CD4-positive, alpha-beta T cell treated with Interleukin-1 beta for 1 hour (primary cell): ENCODE measurements around the gene CXXC4.

Experiments used
- DNase-seq, 2 donors: peaks; one replicate each; pipeline ENCODE4 v3.0.0-alpha.2; 2020 to 2022

Gene CXXC4

GRCh38 chr4:104494822-104495559 lies at the start of gene CXXC4:
TSS of gene CXXC4 (minus strand) at chr4:104494894. CDS start at chr4:104491802, 3,092 bp downstream.
- DNase-seq = peak; percentile 41 to 46

DNA sequence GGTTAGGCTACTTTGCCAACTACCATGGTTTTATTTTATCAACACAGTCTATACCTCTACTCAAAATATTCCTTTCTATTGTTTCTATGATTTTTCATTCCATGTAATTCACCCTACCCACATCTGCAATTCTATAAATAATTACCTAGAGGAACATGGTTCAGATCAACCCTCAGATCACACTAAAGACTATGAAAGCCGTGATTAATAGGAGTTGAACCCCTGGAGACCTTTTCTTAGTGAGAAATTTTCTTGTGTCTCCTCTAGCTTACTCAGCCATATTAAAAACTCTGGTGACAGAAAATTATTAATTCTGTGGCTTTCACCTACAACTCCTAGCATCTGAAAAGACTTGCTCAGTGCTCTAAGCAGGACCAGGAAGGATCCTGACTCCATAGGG lies 38.5 kb upstream of the CXXC4 start:
- DNase-seq = no peak

DNA sequence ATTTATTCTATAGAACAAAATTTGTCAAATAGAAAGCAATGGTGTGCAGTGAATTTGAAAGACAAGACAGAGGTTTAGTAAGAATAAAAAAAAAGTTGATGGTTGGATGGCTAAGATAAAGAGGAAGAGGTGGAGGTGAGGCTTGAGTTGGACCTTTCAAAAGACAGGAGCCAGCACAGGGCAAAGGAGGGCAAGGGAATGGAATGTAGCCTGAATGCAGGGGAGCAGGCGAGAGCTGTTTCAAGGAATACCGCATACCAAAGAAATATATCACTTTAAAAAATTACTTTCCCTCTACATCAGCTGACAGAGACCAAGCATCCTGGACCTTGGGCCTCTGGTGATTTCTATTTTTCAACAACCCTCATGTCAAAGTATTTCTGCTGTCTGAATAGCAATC lies 38.0 kb upstream of the CXXC4 start:
- DNase-seq = no peak

DNA sequence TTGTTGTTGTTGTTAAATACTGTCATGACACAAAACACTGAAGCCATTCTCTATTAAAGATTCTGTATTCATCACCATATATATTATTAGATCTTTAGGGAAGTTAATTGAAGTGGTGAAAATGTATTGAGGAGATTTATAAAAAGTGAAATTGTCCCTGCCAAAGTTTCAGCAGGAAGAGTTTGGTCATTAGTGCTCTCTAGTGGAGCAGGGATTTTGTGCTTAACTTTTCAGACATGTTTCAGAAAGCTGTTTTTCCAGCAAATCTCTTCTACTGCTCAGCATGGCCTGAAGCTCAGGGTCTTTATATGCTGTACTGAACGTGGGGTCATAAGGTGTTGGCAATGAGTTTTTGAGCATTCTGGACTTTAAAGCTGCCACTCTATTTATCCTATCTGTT lies 36.7 kb upstream of the CXXC4 start:
- DNase-seq = no peak

GRCh38 chr4:104530426-104530825 lies 35.7 kb upstream of the CXXC4 start:
- no peak for DNase-seq

DNA sequence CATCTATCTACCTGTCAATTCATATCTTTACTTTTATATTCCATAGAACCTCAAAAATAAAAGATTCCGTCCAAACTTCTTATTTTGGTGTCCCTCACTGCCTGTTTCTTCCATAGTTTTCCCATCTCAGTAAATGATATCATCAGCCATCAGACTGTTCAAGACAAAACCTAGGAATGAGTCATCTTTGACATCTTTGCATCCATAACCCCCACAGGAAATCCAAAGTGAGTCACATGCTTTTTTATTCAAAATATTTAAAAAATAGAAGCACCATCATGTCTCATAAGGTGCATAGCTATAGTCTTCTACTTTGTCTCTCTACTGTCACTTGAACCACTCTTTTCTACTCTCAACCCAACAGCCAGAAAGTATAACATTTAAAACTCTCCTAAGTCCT lies 29.9 kb upstream of the CXXC4 start:
- no peak for DNase-seq

- DNase-seq = no peak
Measured at GRCh38 chr4:104524026-104524425, 29.3 kb upstream of the CXXC4 start.

GRCh38 chr4:104519588-104519987 lies 24.9 kb upstream of the CXXC4 start:
- DNase-seq = no peak

GRCh38 chr4:104516884-104517283 lies 22.2 kb upstream of the CXXC4 start:
- no peak for DNase-seq

GRCh38 chr4:104508224-104508623 lies 13.5 kb upstream of the CXXC4 start:
- DNase-seq = no peak

- no peak for DNase-seq
Measured at GRCh38 chr4:104507112-104507511, 12.4 kb upstream of the CXXC4 start.

- no peak for DNase-seq
Measured at GRCh38 chr4:104504536-104504935, 9.8 kb upstream of the CXXC4 start.

DNA sequence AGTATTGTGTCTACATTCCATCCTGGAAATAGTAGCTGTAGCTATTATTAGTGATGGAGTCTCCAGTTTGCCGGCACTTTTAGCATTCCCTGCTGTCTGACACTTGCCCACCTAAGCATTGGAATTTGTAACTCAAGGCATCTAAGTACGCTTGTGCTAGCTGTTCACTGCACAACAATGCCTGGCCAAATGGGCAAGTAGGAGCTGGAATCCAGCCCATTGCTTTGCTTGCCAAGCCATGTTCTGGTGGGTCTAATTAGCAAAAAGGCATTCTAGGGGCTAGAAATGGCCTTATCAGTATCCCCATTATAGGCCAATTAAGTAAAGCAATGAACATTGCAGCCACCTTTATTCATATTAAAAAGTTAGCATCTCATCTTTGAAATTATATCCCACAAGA lies 7.8 kb upstream of the CXXC4 start:
- no peak for DNase-seq

DNA sequence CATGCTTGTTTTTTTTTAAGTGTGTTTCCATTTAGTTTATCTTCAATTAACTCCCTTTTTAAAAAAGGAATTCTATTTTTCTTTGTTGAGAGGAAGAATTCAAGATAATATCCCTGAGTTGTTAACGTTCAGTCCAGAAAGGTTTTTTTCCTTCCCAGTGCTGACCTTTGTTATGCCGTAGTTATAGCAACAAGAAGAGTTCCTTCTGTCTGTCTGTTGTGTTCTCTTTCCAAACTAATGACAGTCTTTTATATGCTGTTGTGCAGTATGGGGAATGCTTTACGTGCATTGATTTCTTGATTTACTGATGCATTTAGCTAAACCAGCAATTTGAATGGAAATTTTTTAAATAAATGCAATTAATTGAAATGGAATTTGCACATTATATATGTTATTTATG lies 6.6 kb upstream of the CXXC4 start:
- DNase-seq = no peak

DNA sequence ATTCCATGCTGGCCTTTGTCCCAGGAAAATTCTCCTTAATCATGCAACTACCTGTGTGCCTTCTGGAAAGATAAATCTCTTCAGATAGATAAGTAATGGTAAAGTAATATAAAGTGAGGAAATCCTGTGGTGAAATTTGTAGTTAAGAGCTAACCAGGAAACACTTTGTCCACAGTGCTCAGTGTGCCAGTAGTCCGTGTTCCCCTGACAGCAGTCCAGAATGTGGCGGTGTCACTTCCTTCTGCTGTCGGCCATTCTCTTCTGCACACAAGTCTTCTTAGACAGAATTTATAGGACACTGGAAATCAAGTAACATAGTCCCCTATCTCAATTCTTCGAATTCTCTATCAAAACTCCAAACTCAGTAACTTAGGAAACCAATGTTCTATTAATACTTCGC lies 5.7 kb upstream of the CXXC4 start:
- DNase-seq = no peak

DNA sequence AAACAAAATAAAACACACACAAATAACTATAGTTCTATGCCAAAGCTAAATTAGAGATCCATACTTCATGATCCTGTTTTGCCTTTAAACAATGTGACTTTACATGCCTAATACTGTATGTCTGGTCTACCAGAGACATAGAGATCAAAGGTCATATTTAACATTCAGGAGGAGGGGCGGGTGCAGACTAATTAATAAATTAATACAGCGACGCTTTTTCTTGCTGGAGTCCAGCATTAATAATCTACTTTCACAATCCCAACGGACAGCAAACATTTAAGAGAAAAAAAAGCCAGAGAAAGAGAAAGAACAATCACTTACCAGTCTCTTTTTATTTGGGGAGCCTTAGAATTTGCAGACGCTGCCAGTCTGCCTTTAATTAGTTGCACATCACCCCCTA lies 509 bp downstream of the CXXC4 start:
- no peak for DNase-seq

GRCh38 chr4:104493081-104493831 lies 1.4 kb downstream of the CXXC4 start:
- DNase-seq = no peak

GRCh38 chr4:104492183-104492771 lies 2.4 kb downstream of the CXXC4 start:
- no peak for DNase-seq

DNA sequence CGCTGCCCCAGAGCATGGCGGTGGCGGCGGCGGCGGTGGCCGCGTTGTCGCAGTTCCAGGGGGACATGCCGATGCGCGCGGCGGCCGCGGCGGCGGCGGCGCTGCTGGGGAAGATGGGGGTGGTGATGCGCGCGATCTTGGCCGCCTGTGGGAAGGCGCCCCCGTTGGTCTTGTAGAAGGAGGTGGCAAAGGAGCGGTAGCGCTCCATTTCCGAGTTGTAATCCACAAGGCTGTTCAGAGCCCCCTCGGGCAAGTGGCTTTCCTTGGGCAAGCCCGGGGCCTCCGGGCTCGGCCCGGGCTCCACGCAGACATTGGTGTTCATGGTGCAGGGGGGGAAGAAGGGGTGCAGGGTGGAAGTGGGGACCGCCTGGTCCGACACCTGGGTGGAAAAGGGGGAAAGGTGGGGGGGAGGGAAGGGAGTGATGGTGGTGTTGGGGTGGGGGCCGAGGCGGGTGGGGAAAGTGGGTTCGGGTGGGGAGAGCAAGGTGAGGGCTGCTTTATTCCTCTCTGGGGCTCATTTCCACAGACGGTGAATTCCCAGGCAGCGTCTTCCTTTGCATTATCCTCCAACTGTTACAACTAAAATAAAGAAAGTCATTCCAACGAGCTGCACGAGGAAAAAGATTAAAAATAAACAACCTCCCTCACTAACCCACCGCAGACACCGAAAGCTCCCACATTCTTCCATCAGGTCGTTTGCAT lies 3.1 kb downstream of the CXXC4 start:
- peak; percentile 43 to 45 for DNase-seq

- peak; percentile 34 to 52 for DNase-seq
Measured at GRCh38 chr4:104490770-104491480, 3.8 kb downstream of the CXXC4 start.

DNA sequence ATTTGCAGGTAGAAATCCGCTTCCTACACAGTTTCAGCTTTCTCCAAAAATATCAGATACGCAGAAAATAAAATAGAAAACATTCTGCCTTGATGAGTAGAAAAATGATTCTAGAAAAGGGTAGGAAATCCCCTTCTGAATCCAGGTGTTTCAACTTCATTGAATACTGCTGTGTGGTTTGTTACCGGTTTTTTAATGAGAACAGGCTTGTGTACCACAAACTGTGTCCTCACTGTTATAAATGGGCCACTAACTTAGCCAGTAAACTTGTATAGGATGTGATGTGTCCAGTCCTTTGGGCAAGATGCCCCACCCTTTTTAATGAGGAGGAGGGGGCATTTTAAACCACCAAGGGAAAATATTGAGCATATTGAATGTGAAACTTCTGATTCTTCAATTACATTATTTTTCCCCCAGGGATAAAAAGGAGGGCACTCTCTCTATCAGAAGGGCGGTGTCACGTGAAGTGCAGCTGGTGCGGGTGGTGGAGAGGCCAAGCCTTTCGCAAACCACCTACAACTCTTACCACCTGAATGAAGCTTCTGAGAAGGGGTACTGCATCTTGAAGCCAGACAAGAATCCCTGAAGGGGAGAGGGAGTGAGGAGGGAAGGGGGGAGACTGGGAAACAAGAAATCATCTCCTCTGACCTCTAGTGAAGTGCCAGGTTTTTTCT lies 4.5 kb downstream of the CXXC4 start:
- DNase-seq = no peak

DNA sequence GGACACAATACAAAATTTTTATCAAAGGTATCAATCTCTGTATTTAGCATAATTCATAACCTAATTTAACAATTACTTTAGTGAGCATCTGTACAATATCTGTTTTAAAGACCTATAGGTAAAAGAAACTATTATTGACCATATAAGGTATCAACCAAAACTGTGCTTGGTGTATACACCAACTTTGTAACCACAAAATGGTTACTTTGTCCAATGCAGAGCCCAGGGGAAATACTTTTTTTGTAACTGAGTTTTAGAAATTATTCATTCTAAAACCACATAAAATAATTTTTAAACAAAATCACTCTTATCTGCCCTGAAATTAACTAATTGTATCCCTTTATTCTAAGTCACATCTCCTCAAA lies 5.0 kb downstream of the CXXC4 start:
- DNase-seq = no peak
